RPMI8226 (cell line): Measurements from ENCODE around the gene ASPSCR1.
A peak's percentile ranks its signal among the peaks of the same experiment; 100 is the strongest.

Source experiments
- DNase-seq: peaks from one replicate; pipeline ENCODE4 v3.0.0-alpha.2; 2015

The ASPSCR1 gene

GRCh38 chr17:82001571-82002056 is 24.2 kb downstream of the ASPSCR1 start:
- no peak for DNase-seq

- DNase-seq: no peak
These were observed 26.3 kb downstream of the ASPSCR1 start for GRCh38 chr17:82003411-82004381.

GRCh38 chr17:82004517-82005455 is 27.4 kb downstream of the ASPSCR1 start:
- no peak for DNase-seq

- no peak for DNase-seq
These were observed 28.4 kb downstream of the ASPSCR1 start for GRCh38 chr17:82005701-82006348.

- DNase-seq: no peak
These were observed 29.2 kb downstream of the ASPSCR1 start for GRCh38 chr17:82006468-82007227.

GRCh38 chr17:82007228-82007494 is 29.7 kb downstream of the ASPSCR1 start:
- no peak for DNase-seq

- DNase-seq: no peak
These were observed 30.2 kb downstream of the ASPSCR1 start for GRCh38 chr17:82007495-82008257.

- DNase-seq: no peak
These were observed 31.0 kb downstream of the ASPSCR1 start for GRCh38 chr17:82008258-82008940.

GRCh38 chr17:82008941-82009405 is 31.5 kb downstream of the ASPSCR1 start:
- no peak for DNase-seq

- no peak for DNase-seq
These were observed 32.0 kb downstream of the ASPSCR1 start for GRCh38 chr17:82009413-82009812.

GRCh38 chr17:82010575-82011525 is 33.4 kb downstream of the ASPSCR1 start:
- no peak for DNase-seq

- DNase-seq: no peak
These were observed 34.3 kb downstream of the ASPSCR1 start for GRCh38 chr17:82011617-82012187.

GRCh38 chr17:82012261-82012639 is 34.8 kb downstream of the ASPSCR1 start:
- no peak for DNase-seq

- no peak for DNase-seq
These were observed 35.3 kb downstream of the ASPSCR1 start for GRCh38 chr17:82012640-82013295.

- no peak for DNase-seq
These were observed 35.9 kb downstream of the ASPSCR1 start for GRCh38 chr17:82013341-82013740.

GRCh38 chr17:82013772-82014321 is 36.4 kb downstream of the ASPSCR1 start:
- DNase-seq: no peak

- peak; percentile 42 for DNase-seq
These were observed 37.0 kb downstream of the ASPSCR1 start for GRCh38 chr17:82014432-82014831.

GRCh38 chr17:82014971-82015310 is 37.5 kb downstream of the ASPSCR1 start:
- no peak for DNase-seq
